ENCODE data around the gene HMHB1.

The HMHB1 gene

DNA sequence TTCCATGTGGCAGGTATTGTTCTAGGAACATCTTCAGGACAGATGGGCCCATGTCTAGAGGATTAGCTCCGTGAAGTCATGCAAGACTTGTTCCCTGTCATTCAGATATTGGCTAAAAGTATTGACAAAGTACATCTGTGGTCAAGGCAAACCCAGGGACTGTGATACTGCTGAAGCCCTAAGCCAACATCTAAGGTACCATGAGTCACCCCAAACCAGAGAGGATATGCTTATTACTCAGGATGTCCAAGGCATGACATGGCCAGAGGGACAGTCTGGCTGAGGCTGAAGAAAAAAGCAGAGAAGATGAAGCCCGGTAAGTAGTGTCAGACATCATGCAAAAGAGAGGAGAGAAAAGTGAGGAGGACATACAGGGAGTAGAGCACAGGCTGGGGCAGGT is 31.0 kb downstream of the HMHB1 start:
- Histone ChIP-seq H3K36me3 (no peaks in the 10 kb centered on the region), H3K27me3 (peaks cover 9% of the 10 kb centered on the region; the same call in 1 of the 2 replicates), H3K4me3 (ENCODE audit: low read depth, low read length) (no peak overlapping the region), H3K9me3 (no peaks in the 10 kb centered on the region), H3K4me1 (no peaks in the 10 kb centered on the region)
- DNase-seq: no peak
- TF ChIP-seq CTCF (IDR thresholded peaks at IDR 0.05; ENCODE audit: low read depth, low read length): no peak

DNA sequence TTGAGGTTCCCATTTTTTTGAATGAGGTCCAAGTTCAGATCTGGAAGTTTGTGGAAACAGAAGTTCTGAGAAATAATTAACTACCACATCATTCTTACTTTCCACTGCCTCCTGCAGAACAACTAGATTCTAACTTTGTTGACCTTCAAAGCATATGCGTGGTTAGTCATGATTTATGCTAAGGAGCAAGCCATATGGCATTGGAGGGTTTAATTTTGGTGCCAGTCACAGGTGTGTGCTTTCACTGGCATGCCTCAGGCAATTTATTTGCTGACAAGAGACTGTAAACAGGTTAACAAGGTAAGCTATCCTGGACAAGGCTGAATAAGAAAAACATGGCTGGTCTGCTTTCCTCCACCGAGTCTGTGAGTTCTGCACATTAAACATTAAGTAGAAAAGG is 31.5 kb downstream of the HMHB1 start:
- no peak overlapping the region for H3K4me3 ChIP-seq (ENCODE audit: low read depth, low read length)
- peaks cover 9% of the 10 kb centered on the region; the same call in 1 of the 2 replicates for H3K27me3 ChIP-seq
- no peaks in the 10 kb centered on the region for H3K36me3 ChIP-seq
- no peaks in the 10 kb centered on the region for H3K9me3 ChIP-seq
- TF ChIP-seq CTCF (IDR thresholded peaks at IDR 0.05; ENCODE audit: low read depth, low read length): no peak
- no peak for DNase-seq
- H3K4me1 ChIP-seq: no peaks in the 10 kb centered on the region

- Histone ChIP-seq H3K36me3 (no peaks in the 10 kb centered on the region), H3K27me3 (no peaks in the 10 kb centered on the region), H3K9me3 (no peaks in the 10 kb centered on the region), H3K4me3 (ENCODE audit: low read depth, low read length) (no peak overlapping the region), H3K4me1 (no peaks in the 10 kb centered on the region)
- TF ChIP-seq CTCF (IDR thresholded peaks at IDR 0.05; ENCODE audit: low read depth, low read length): no peak
- no peak for DNase-seq
These were observed 38.2 kb downstream of the HMHB1 start for GRCh38 chr5:143850050-143850683.

- Histone ChIP-seq H3K4me3 (ENCODE audit: low read depth, low read length) (no peak overlapping the region), H3K27me3 (no peaks in the 10 kb centered on the region)
- TF ChIP-seq CTCF (IDR thresholded peaks at IDR 0.05; ENCODE audit: low read depth, low read length): no peak
These were observed 39.4 kb downstream of the HMHB1 start for GRCh38 chr5:143851383-143851782.

DNA sequence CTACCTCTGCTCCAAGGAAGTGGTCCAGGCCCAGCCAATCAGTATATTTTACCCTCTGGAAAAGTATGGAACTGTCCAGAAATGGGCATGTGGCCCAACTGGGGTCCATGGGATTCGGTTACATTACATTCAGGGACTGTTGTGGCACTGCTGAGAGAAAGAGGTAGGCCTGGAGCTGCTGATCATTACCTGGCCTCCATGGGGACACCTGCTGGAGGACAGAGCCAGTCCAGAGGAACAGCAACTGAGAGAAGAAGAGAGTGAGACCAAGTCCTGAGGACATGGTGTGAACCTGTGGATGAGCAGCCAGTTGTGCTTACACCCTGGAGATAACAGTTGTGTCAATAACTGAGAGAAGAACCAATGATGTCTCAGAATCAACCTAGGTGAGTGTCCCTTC is 48.2 kb downstream of the HMHB1 start:
- no peaks in the 10 kb centered on the region for H3K36me3 ChIP-seq
- H3K4me1 ChIP-seq: peaks cover 2% of the 10 kb centered on the region
- no peak for TF ChIP-seq CTCF (IDR thresholded peaks at IDR 0.05; ENCODE audit: low read depth, low read length)
- no peaks in the 10 kb centered on the region for H3K9me3 ChIP-seq
- H3K4me3 ChIP-seq (ENCODE audit: low read depth, low read length): no peak overlapping the region
- DNase-seq: no peak
- H3K27me3 ChIP-seq: no peaks in the 10 kb centered on the region; the same call in 1 of the 2 replicates

More at GRCh38 chr5:143851383-143851782, 39.4 kb downstream of the HMHB1 start:
- H3K36me3 ChIP-seq: no peaks in the 10 kb centered on the region
- no peaks in the 10 kb centered on the region for H3K9me3 ChIP-seq
- no peaks in the 10 kb centered on the region for H3K4me1 ChIP-seq
- no peak for DNase-seq

GRCh38 chr5:143862271-143862670 is 50.3 kb downstream of the HMHB1 start:
- peaks cover 4% of the 10 kb centered on the region for H3K4me1 ChIP-seq
- no peak overlapping the region for H3K4me3 ChIP-seq (ENCODE audit: low read depth, low read length)
- no peaks in the 10 kb centered on the region for H3K36me3 ChIP-seq
- no peaks in the 10 kb centered on the region for H3K9me3 ChIP-seq
- DNase-seq: no peak
- no peak for TF ChIP-seq CTCF (IDR thresholded peaks at IDR 0.05; ENCODE audit: low read depth, low read length)
- H3K27me3 ChIP-seq: no peaks in the 10 kb centered on the region; the same call in 1 of the 2 replicates

All from BE2C (cell line).